KMS-11 (cell line): ENCODE measurements around the gene PGLYRP4.

Experiments
- H2AFZ ChIP-seq: fragments of 200-600 bp; sonication (generic); 2 replicates; pipeline ENCODE4 v1.6.1; 2016; ENCODE audit warnings: antibody characterized with exemption, mixed run types, low read depth
- H3K27ac ChIP-seq: fragments of 200-600 bp; sonication (generic); 2 replicates; pipeline ENCODE4 v1.6.1; 2016; ENCODE audit warnings: mild to moderate bottlenecking, mixed run types
- H3K27me3 ChIP-seq: fragments of 200-600 bp; sonication (generic); 2 replicates; pipeline ENCODE4 v1.6.1; 2017; ENCODE audit warnings: mild to moderate bottlenecking, low read depth, mixed run types, moderate library complexity; ENCODE audit not compliant: insufficient read depth
- H3K36me3 ChIP-seq: fragments of 200-600 bp; sonication (generic); 2 replicates; pipeline ENCODE4 v1.6.1; 2017; ENCODE audit warnings: mild to moderate bottlenecking, mixed run types; ENCODE audit not compliant: insufficient read depth
- H3K4me1 ChIP-seq: fragments of 200-600 bp; sonication (generic); 2 replicates; pipeline ENCODE4 v1.6.1; 2016; ENCODE audit warnings: mild to moderate bottlenecking, low read depth, mixed run types; ENCODE audit not compliant: poor library complexity, severe bottlenecking
- H3K4me2 ChIP-seq: fragments of 200-600 bp; sonication (generic); 2 replicates; pipeline ENCODE4 v1.7.0; 2016; ENCODE audit warnings: mild to moderate bottlenecking, mixed run types
- H3K4me3 ChIP-seq: fragments of 200-600 bp; sonication (generic); IDR thresholded peaks from 2 replicates; pipeline ENCODE4 v1.6.1; 2017; ENCODE audit warnings: low read depth, low read length, mixed read lengths; ENCODE audit not compliant: insufficient read depth
- H3K79me2 ChIP-seq: fragments of 200-600 bp; sonication (generic); 2 replicates; pipeline ENCODE4 v1.6.1; 2016; ENCODE audit warnings: low read depth, mixed run types; ENCODE audit not compliant: insufficient read depth
- H3K9ac ChIP-seq: fragments of 200-600 bp; sonication (generic); 2 replicates; pipeline ENCODE4 v1.6.1; 2016; ENCODE audit warnings: mild to moderate bottlenecking, mixed run types
- H4K20me1 ChIP-seq: fragments of 200-600 bp; sonication (generic); 2 replicates; pipeline ENCODE4 v1.6.1; 2016; ENCODE audit warnings: mild to moderate bottlenecking, mixed run types; ENCODE audit not compliant: insufficient read depth
- TF ChIP-seq, protein P1 (sequence below): fragments of 200-600 bp; sonication (generic); conservative IDR thresholded peaks from 2 replicates; pipeline ENCODE4 v1.6.1; 2017; ENCODE audit warnings: low read depth, mild to moderate bottlenecking, antibody characterized with exemption, low read length, moderate library complexity, mixed read lengths

PGLYRP4 gene

DNA sequence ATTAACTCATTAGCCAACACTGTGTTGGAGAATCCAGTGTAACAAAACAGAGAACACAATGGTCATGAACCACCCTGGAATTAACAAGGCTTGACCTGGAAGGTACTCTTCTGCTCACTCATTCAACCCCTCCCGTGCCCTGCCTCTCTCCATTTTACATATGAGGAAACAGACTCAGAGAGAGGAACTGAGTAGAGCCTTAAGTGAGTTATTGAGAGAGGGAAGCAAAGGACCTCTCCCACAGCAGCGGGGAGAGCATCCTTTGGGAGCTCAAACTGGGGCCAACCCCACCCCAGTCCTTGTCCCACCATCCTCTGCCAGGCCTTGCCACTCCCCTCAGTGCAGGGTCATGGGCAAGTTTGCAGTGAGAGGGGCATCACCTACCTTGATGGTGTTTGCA lies 25.4 kb upstream of the PGLYRP4 start:
- Histone ChIP-seq H3K27me3 (no peaks in the 10 kb centered on the region), H3K79me2 (no peaks in the 10 kb centered on the region), H3K4me3 (no peak overlapping the region), H3K4me2 (no peak overlapping the region), H3K4me1 (no peaks in the 10 kb centered on the region), H3K9ac (no peak overlapping the region), H3K27ac (no peak overlapping the region), H4K20me1 (no peaks in the 10 kb centered on the region), H3K36me3 (no peaks in the 10 kb centered on the region), H2AFZ (no peak overlapping the region)
- TF ChIP-seq, protein P1, sequence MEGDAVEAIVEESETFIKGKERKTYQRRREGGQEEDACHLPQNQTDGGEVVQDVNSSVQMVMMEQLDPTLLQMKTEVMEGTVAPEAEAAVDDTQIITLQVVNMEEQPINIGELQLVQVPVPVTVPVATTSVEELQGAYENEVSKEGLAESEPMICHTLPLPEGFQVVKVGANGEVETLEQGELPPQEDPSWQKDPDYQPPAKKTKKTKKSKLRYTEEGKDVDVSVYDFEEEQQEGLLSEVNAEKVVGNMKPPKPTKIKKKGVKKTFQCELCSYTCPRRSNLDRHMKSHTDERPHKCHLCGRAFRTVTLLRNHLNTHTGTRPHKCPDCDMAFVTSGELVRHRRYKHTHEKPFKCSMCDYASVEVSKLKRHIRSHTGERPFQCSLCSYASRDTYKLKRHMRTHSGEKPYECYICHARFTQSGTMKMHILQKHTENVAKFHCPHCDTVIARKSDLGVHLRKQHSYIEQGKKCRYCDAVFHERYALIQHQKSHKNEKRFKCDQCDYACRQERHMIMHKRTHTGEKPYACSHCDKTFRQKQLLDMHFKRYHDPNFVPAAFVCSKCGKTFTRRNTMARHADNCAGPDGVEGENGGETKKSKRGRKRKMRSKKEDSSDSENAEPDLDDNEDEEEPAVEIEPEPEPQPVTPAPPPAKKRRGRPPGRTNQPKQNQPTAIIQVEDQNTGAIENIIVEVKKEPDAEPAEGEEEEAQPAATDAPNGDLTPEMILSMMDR, result no peak

DNA sequence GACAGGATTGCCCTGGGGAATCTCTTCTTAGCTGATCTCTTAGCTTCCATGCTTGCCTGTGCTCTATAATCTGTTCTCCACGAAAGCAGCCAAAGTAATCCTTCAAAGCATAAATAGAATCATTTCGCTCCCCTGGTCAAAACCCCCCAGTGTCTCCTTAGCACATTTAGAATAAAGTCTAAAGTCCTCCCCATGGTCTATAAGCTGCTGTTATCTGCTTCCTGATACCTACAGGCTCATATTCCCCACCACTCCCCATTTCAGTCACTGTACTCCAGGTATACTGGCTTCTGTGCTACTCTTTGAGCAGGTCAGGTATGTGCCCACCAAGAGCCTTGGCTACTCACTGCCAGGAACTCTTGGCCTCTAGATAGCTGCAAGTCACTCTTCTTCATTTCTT lies 23.9 kb upstream of the PGLYRP4 start:
- TF ChIP-seq, protein P1, result no peak
- Histone ChIP-seq H3K27me3 (no peaks in the 10 kb centered on the region), H3K79me2 (no peaks in the 10 kb centered on the region), H3K4me2 (no peak overlapping the region), H3K4me1 (no peaks in the 10 kb centered on the region), H3K36me3 (no peaks in the 10 kb centered on the region), H4K20me1 (no peaks in the 10 kb centered on the region), H3K4me3 (no peak overlapping the region), H2AFZ (no peak overlapping the region), H3K9ac (no peak overlapping the region), H3K27ac (no peak overlapping the region)

DNA sequence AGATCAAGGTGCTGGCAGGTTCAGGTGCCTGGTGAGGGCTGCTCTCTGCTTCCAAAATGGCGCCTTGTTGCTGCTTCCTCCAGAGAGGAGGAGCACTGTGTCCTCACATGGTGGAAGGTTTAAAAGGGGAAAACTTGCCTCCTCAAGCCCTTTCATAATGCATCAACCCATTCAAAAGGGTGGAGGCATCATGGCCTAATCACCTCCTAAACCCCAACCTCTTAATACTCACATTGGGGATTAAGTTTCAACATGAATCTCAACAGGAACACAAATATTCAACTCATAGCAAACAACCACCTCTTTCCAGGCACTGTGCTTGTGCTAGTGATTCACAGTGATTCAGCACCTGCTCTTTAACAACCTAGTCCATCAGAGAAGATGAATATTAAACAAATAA lies 22.6 kb upstream of the PGLYRP4 start:
- no peak overlapping the region for H3K9ac ChIP-seq
- H3K79me2 ChIP-seq, result no peaks in the 10 kb centered on the region
- no peak overlapping the region for H3K4me2 ChIP-seq
- no peaks in the 10 kb centered on the region for H3K27me3 ChIP-seq
- no peak overlapping the region for H2AFZ ChIP-seq
- H3K36me3 ChIP-seq, result no peaks in the 10 kb centered on the region
- TF ChIP-seq, protein P1, result no peak
- H3K4me3 ChIP-seq, result no peak overlapping the region
- no peaks in the 10 kb centered on the region for H3K4me1 ChIP-seq
- H4K20me1 ChIP-seq, result no peaks in the 10 kb centered on the region
- no peak overlapping the region for H3K27ac ChIP-seq

DNA sequence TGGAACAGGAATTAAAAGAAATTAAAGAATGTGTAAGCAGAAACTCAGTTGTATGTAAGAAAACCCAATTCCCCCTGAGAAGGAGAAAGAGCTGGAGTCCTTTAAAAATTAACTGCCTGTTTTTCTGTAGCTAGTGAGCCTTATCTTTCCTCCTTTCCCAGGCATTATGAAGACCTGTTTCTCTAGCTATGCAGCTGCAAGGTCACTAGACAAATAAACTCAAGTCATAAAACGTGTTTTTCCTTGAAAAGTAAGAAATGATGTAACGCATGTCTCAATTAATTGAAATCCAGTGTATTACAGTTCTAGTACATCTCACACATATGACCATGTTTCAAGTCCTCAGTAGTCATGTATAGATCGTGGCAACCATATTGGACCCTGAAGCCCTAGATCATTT lies 21.5 kb upstream of the PGLYRP4 start:
- Histone ChIP-seq H3K4me3 (no peak overlapping the region), H3K27ac (no peak overlapping the region), H3K9ac (no peak overlapping the region), H3K36me3 (no peaks in the 10 kb centered on the region), H3K79me2 (no peaks in the 10 kb centered on the region), H4K20me1 (no peaks in the 10 kb centered on the region), H3K27me3 (no peaks in the 10 kb centered on the region), H3K4me2 (no peak overlapping the region), H3K4me1 (no peaks in the 10 kb centered on the region), H2AFZ (no peak overlapping the region)
- TF ChIP-seq, protein P1, result no peak

DNA sequence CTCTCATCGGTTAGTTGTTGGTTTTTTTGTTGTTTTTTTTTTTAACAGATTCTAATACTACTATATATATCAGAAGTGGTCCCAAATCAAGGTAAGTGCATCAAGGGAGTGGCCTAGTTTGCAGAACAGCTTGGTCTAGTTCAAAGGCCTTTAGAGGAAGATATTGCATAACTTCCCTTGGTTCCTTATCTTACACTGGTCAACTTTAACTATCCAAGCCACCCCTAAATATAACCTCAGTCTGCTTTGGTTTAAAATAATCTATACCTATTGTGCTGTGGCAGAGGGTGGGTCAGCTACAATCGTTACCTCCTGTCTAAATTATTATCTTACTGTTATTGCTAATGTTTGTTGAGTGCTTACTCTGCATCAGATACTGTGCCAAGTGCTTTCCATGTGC lies 19.9 kb upstream of the PGLYRP4 start:
- no peak overlapping the region for H3K4me3 ChIP-seq
- no peaks in the 10 kb centered on the region for H3K4me1 ChIP-seq
- H3K36me3 ChIP-seq, result no peaks in the 10 kb centered on the region
- no peaks in the 10 kb centered on the region for H3K79me2 ChIP-seq
- H3K27ac ChIP-seq, result no peak overlapping the region
- H4K20me1 ChIP-seq, result no peaks in the 10 kb centered on the region
- no peak overlapping the region for H3K4me2 ChIP-seq
- H3K9ac ChIP-seq, result no peak overlapping the region
- no peak overlapping the region for H2AFZ ChIP-seq
- no peaks in the 10 kb centered on the region for H3K27me3 ChIP-seq
- TF ChIP-seq, protein P1, result no peak
